Astrocyte (in vitro differentiated cells and primary cell): Measurements from ENCODE around the gene CCDC136.

Experiments used
- EZH2 ChIP-seq: IDR thresholded peaks from 2 replicates; pipeline ENCODE4 v1.6.1; 2012; ENCODE audit warnings: mild to moderate bottlenecking, low read length, inconsistent platforms; ENCODE audit not compliant: insufficient read depth
- TF ChIP-seq, protein P1 (sequence below): IDR thresholded peaks from 2 replicates; pipeline ENCODE4 v1.5.1; 2011; ENCODE audit warnings: low read depth, mild to moderate bottlenecking, inconsistent platforms, low read length, moderate library complexity; ENCODE audit not compliant: insufficient read depth

DNA sequence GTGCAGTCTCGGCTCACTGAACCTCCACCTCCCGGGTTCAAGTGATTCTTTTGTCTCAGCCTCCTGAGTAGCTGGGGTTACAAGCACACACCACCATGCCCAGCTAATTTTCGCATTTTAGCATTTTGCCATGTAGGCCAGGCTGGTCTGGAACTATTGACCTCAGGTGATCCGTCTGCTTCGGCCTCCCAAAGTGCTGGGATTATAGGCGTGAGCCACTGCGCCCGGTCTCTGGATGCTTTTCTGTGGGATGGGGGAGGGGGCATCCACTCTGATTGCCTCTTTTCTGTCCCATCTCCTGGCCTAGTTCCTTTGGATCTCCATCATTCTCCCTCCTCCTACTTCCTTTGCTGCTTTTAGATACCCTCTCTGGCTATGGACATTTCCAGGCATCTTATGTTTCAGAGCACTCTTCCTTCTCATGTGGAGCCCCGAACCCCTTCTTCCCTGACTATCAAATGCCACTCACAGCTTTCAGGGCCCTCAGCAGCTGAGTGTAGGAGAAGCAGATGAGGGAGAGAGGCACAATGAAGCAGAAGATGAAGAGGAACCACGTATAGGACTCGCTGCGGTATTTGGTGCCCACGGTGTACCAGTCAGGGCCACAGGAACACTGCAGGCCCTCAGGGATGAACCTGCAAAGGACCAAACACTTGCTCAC lies 17.6 kb upstream of the CCDC136 start:
- TF ChIP-seq, protein P1, sequence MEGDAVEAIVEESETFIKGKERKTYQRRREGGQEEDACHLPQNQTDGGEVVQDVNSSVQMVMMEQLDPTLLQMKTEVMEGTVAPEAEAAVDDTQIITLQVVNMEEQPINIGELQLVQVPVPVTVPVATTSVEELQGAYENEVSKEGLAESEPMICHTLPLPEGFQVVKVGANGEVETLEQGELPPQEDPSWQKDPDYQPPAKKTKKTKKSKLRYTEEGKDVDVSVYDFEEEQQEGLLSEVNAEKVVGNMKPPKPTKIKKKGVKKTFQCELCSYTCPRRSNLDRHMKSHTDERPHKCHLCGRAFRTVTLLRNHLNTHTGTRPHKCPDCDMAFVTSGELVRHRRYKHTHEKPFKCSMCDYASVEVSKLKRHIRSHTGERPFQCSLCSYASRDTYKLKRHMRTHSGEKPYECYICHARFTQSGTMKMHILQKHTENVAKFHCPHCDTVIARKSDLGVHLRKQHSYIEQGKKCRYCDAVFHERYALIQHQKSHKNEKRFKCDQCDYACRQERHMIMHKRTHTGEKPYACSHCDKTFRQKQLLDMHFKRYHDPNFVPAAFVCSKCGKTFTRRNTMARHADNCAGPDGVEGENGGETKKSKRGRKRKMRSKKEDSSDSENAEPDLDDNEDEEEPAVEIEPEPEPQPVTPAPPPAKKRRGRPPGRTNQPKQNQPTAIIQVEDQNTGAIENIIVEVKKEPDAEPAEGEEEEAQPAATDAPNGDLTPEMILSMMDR: no peak
- TF ChIP-seq EZH2: no peak
